Fibroblast of pulmonary artery (primary cell): ENCODE results near the gene LHX5.

Experiments
- DNase-seq: peaks from one replicate; pipeline ENCODE4 v3.0.0-alpha.2; 2010; ENCODE audit warnings: low read depth
- H3K4me3 ChIP-seq: replicated peaks from 2 replicates; pipeline ENCODE4 v1.5.1; 2011; ENCODE audit warnings: low read depth, mild to moderate bottlenecking, control low read depth, low read length, moderate library complexity
- TF ChIP-seq, protein P1 (sequence below): IDR thresholded peaks from 2 replicates; pipeline ENCODE4 v1.5.1; 2011; ENCODE audit warnings: mild to moderate bottlenecking, control low read depth, low read length, inconsistent platforms; ENCODE audit errors: missing control alignments

Gene LHX5

DNA sequence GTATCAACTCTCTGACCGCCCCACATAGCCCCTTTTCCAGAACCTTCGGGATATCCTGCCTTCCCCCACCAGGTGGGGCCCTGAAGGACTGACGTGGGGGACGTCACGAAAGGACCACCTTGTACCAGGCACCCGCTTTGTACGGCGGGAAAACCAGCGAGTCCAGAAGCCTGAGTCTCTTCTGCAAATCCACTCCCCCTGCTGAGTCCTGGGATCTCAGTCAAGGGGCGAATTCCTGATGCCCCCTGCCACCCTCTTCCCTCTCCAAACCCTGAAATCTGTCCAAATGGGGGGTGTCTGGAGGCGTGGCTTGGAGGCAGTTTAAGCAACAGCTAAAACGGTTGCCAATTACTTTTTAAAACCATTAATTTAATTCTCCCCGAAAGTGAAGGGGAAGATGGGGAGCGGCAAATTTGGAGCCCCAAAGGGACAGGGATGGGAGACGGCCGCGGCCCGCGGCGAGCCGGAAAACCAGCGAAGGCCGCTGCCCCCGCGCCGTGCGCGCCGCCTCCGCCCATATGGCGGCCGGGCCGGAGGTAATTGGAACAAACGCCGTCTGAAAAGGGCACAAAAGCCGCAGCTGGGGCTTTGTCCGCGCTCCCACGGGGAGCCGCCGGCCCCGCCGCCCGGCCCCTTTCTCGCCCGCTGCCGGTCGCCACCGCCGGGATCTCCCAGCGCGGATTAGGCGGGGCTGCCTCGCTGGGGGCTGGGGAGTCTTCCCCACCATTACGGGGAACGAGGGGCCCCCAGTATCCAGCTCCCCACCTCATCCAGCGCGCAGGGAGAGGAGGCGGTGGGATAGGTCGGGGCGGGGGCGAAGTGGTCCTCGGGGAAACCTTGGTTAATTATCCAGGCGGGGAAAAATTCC, 6.6 kb downstream of the LHX5 start:
- TF ChIP-seq, protein P1, sequence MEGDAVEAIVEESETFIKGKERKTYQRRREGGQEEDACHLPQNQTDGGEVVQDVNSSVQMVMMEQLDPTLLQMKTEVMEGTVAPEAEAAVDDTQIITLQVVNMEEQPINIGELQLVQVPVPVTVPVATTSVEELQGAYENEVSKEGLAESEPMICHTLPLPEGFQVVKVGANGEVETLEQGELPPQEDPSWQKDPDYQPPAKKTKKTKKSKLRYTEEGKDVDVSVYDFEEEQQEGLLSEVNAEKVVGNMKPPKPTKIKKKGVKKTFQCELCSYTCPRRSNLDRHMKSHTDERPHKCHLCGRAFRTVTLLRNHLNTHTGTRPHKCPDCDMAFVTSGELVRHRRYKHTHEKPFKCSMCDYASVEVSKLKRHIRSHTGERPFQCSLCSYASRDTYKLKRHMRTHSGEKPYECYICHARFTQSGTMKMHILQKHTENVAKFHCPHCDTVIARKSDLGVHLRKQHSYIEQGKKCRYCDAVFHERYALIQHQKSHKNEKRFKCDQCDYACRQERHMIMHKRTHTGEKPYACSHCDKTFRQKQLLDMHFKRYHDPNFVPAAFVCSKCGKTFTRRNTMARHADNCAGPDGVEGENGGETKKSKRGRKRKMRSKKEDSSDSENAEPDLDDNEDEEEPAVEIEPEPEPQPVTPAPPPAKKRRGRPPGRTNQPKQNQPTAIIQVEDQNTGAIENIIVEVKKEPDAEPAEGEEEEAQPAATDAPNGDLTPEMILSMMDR: no peak
- DNase-seq: no peak
- H3K4me3 ChIP-seq: no peak overlapping the region

DNA sequence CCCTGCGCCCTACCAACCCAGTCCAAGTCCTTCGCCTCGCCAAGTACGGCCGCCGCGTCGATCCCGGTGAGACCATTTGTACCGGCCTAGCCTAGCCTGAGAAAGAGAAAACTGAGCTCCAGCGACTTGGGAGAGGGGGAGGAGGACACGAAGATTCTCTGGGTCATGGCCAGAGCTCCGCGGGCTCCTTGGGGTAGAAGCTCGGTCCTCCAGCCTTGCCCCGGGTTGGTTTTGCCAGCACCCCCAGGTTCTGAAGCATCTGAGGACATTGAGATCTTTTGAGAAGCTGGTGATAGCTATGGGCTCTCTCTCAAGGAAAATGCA, 7.3 kb downstream of the LHX5 start:
- TF ChIP-seq, protein P1: no peak
- no peak for DNase-seq
- no peak overlapping the region for H3K4me3 ChIP-seq

DNA sequence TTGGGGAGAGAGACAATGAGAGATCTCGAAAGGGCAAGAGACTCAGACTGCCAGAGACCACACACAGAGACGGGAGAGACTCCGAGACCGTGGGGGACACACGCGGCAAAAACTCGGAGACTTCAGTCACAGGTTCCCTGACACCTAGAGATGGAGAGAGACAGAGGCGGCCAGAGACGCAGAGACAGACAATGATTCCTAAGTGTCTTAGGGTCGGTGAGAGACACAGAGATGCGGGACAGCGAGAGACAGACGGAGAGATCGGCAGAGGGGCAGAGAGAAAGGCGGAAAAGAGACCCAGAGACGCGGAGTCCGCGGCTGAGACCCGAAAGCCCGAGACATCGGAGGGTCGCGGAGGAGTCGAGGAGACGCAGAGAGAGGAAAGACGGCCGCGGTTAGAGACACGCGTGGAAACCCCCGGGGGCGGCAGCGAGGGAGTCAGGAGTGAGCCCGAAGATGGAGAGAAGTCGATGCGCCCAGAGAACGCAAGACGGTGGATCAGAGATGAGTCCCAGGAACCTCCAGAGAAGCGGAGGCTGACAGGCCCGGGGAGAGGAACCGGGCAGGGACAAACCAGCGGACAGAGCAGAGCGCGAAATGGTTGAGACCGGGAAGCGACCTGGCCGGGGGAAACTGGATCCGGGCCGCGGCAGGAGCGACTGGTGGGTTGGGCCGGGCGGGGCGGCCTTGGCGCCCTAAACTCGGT, 7.8 kb downstream of the LHX5 start:
- no peak overlapping the region for H3K4me3 ChIP-seq
- no peak for DNase-seq
- TF ChIP-seq, protein P1: no peak

DNA sequence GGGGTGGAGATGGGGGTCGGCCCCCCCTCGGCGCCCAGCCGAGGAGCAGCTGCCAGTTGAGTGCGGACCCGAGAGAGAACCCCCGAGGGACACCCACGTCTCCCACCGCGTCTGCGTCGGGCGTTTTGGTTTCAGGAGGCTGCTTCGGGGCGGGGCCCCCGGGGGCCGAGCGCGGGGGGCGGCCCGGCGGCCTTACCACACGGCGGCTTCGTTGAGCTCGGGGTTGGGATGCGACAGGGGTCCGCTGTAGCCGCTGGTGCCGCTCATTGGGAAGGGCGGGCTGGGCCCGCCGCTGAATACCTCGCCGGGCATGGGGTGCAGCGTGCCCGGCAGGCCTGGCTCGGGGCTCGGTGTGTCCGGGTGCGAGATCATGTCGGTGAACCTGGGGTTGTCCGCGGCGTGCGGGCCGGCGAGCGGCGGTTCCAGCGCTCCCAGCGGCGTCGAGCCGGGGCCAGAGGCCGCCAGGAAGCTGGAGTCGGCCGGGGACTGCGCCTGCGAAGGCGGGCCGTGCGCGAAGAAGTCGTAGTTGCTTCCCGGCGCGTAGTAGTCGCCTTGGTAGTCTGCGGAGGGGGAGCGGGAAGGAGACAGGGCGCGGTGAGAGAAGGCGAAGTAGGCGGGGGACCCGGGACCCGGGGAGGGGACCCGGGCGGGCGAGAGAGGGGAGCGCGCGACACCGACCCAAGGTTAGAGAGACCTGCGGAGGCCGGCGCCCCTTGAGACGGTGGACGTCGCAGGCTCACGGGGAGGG, 8.5 kb downstream of the LHX5 start:
- no peak overlapping the region for H3K4me3 ChIP-seq
- no peak for DNase-seq
- TF ChIP-seq, protein P1: no peak

DNA sequence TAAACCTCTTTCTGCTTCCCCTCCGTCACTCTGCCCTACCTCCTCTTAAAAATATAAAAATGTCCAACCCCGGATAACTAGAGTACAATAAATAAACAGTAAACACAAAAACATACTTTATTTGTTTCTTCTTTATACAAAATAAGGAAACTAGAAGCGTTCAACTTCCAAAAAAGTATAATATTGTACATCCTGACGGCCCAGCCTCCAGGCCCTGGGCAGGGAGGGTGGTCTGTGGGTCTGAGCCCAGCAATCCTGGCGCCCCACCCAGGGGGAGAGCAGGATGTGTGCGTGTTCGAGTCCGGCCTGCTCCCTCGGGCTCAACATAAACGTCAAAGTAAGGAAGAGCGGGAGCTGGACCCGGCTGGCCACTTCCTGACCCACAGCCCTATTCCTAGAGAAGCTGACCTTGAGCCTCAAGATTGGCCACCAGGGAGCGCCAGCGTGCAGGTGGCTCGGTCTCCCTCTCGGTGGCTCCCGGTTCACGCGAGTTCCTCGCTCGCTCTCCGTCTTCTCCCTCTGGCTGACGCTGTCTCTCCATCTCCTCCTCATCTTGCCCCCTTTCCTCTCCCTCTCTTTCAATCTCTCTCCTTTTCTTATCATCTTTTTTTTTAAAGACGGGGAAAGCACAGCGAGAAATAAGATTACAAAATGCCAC, 9.4 kb downstream of the LHX5 start:
- peak; percentile 82 for DNase-seq
- peak overlapping the region; percentile 25 for H3K4me3 ChIP-seq
- TF ChIP-seq, protein P1: peak; percentile 92

DNA sequence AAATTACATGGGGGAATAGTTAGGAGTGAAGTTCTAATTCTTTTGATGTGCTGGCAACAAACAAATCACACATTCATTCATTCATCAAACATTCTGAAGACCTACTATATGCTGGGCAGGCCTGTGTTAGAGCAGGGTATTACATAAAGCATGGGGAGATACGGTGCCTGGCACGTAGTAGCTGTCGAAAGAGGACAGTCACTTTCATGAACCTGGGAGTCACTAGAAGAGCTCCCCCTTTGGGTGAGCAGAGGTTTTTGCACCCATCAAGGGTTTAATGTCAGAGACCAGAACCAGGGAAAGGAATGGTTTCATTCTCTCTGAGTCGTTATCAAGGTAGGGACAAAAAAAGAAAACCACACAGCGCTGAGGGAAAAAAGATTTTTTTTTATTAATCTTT, 10.0 kb downstream of the LHX5 start:
- H3K4me3 ChIP-seq: no peak overlapping the region
- TF ChIP-seq, protein P1: peak; percentile 61
- peak; percentile 23 for DNase-seq
